HG03095 (cell line): ENCODE measurements around the gene HLA-DRB1.

Experiments used
- ATAC-seq: cut with Tn5 transposase; IDR thresholded peaks from one replicate; pipeline ENCODE4 v1.9.1; 2021; ENCODE audit warnings: moderate library complexity; ENCODE audit not compliant: unreplicated experiment

The HLA-DRB1 gene

DNA sequence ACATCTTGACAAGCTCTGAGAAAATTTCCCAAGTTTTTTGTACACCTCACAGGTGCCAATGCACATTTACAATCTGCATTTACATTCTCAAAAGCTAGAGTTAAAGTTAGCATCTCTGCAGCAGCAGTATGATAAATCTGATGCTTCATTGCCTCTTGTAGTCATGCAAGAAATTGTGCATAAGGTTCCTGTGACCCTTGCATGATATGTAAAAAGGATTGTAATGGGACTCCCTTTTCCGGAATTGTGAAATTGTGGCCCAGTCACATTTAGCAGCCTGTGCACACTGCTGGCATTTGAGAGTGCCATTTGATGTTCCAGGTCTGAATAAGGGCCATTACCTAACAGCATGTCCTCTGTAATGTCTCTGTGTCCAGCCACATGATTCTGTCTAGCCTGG lies 24.1 kb downstream of the HLA-DRB1 start:
- ATAC-seq: no peak

DNA sequence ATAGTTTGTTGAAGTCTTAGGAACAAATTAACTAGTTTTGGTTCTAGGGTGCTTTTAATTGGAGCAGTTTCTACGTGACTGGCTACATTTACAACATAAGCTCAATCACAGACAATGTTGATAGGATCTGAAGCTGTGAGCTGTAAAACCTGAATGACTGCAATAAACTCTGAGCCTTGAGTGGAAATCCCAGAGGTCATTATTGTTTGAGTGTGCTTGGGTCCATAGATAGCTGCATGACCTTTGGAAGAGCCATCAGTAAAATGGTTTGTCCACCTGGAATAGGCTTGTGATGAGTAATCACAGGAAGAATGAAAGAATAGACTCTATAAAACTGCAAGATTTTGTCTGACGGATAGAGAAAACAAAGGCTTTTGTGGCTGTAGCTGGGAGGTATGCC lies 26.7 kb downstream of the HLA-DRB1 start:
- ATAC-seq: no peak

DNA sequence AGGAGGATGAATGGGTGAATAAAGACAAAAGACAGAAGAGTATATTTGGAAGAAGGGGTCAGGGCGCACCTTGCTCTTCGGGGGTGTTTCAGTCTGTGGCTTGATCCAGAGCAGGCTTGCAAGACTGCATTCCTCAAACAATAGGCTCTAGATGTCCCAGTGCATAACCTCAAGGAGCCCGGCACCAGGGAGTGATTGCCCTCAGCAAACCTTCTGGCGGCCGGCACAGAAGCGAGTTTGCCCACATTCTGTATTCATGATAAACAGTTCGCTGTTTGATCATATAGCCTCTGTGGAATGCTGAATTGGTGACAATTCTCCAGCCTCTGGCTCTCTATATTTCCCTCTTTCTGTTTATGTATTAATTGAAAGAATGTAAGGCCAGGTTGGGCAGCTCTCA lies 29.9 kb downstream of the HLA-DRB1 start:
- no peak for ATAC-seq

DNA sequence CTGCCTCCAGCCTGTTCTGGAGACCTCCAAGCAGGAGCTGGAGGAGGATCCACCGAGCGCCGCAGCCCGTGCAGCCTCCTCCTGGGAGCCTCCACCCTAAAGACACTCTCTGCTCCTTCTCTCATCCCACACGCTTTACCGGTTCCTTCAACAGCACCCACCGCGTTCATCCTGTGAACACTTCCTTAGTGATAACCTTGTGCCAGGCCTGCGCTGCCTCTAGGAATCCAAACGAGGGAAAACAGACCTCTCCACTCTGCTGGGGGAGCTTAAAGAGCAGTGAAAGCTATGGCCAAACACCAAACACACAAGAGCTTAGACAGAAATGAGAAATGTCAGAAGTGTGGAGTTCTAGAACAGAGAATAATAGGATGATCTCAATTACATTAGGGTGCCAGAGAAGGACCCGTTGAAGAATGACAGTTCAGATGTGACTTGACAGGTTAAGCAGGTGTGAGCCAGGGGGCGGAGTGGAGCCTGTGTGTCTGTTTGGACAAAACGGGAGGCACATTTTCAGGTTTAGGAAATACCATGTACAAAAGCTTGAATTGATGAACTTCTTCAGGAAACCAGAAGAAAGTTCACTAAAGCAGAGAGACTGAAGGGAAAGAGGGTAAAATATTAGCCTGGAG lies 31.1 kb downstream of the HLA-DRB1 start:
- no peak for ATAC-seq

DNA sequence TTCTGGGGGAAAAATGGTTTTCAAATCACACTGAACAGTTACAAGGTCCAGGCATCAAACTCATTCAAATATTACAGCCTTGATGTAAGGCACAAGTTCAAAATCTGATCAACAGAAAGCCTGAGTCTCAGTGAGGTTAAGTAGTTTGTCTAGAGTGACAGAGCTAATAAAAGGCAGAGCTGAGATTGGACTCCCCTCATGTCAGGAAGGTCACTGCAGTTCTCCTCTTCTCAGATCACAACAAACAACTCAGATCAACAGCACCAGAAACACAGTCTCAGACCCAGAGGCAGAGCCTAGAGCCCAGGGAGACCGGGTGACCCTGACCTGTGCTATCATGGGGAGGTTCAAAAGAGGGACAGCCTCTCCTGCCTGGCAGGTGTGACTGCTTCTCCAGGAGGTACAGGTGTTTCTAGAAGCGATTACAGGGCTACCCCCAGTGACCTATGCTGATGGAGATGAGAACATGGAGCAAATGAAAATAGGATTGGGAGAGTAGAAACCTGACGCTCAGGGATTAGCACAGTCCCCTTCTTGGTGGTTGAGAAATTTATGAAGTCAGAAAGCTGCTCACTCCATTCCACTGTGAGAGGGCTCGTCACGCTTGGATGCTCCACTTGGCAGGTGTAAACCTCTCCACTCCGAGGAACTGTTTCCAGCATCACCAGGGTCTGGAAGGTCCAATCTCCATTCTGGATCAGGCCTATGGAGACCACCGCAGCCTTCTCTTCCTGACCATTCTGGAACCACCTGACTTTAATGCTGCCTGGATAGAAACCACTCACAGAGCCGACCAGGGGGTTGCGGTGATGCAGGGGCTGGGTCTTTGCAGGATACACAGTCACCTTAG lies 35.3 kb downstream of the HLA-DRB1 start:
- no peak for ATAC-seq

DNA sequence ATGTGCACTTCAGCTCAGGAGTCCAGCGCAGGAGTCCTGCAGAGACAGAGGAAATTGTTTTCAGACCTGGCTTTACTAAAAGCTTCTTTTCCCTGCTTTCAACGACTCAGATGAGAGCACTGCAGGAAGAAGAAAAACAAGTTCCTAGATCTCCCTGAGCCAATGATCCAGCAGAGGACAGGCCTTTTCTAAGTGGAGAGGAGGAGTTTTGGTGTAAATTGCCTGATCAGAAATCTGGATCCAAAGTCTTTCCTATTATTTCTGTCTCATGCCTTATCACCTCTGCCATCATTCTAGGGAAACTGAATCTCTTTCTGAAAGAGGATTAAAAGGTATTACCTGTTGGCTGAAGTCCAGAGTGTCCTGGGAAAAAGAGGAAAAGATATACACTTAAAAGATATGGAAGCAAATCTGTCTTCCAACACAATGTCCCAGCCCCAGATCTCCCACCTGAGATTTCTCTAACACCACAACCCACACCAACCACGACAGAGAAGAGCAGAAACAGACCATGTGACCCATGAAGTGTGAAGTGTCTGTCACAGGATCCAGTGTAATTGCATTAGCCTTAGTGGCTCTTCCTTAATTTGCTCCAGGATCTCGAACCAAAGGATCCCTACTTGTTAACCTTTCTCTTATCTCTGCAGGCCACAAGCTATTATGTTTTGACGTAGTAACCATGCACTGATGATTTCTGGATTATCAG lies 36.5 kb downstream of the HLA-DRB1 start:
- ATAC-seq: no peak

DNA sequence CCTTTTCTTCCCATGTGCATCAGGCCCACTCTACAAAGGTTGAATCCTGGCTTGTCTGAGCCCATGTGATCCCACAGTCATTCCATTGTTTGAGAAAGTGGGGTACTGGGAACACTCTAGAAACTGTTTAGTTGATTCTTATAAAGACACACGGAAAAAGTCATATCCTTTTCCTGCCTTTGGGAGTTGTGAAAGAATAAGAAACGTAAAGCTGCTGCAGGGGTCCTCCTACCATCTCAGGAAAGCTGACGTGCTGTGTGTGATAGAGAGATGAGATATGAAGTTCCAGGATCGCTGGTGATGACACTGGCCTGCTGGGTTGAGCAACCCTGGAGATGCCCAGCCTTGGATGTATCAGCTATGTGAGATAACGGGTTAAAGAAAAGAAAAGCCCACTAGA lies 38.2 kb downstream of the HLA-DRB1 start:
- ATAC-seq: no peak

DNA sequence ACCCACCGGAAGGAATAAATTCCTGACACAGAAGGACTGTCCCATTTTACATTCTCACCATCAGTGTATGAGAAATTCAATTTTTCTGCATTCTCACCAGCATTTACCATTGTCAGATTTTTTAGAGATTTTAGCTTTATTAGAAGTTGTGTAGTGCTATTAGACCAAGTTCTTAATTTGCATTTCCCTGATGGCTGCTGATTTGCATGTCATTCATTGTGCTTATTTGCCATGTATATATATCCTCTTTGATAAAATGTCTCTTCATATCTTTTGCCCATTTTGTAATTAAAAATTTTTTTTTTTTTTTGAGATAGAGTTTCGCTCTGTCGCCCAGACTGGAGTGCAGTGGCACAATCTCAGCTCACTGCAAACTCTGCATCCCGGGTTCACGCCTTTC lies 49.8 kb downstream of the HLA-DRB1 start:
- no peak for ATAC-seq

DNA sequence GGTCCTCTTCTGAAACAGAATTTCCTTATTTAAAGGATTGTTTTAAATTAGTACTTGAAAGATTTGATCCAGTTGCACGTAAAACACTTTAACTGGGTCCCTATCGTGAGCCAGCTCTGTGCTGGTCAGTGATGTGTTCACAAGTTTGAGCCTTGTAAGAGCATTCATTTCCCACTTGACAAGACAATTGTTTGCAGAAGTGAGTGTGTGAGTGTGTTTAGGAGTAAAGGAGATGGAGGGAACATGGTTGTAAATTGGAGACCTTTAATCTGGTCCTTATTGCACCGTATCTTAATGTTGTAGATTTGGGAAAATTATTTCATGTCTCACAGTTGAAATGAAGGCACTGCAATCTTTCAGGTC lies 59.2 kb downstream of the HLA-DRB1 start:
- ATAC-seq: peak; percentile 26

DNA sequence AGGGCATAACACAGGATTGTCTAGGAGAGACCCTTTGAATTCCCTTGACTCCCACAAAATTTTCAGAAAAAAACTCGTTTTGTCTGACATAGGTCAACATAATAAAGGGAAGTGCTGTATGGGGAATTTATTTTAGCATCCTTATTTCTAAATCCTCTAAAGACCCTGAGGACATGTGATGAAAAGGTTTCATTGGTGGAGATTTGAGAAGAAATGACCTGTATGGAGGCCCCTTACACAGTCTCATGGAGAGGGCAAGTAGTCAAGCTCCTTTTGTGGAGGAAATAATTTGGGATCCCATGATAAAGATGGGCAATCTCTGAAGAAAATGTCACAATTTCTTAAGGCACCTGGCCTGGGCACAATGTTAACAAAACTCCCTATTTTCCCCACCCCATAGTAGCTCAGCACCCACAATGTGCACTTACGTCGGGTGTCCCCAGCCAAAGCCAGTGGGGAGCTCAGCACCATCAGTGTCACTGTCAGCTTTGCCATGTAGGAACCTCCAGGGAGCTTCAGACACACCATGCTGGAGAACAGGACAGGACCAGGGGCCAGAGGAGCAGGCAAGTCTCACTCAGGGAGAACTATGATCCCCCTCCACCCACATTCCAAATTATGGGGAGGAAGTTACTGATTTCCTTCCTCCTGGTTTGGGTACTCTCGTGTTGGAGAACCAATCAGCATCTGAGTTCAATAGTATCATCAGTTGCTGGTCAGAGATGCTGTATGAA lies 59.8 kb downstream of the HLA-DRB1 start, which contains the start of gene HLA-DRB5:
TSS of gene HLA-DRB5 (minus strand) at position 591 of the 734 bp plus-strand sequence. CDS start at position 528, 63 bp downstream.
- ATAC-seq: peak; percentile 65
